CD4-positive, alpha-beta memory T cell (primary cell): ENCODE measurements around the gene TMOD4. TPM values are rescaled to one million over a fixed set of nuclear protein-coding genes. Genes with fewer than 3 reads are reported as not detected.

Source experiments
- CTCF ChIA-PET: fragments of 350-600 bp; sonication (Branson Sonifier 250); formaldehyde crosslinking; loops from one replicate; lab custom pipeline; 2021; ENCODE audit warnings: inconsistent platforms; ENCODE audit not compliant: partially characterized antibody; lab: Charles Lee
- POLR2A ChIA-PET: fragments of 350-600 bp; sonication (Branson Sonifier 250); formaldehyde crosslinking; loops from one replicate; lab custom pipeline; 2021; ENCODE audit not compliant: partially characterized antibody; lab: Charles Lee
- DNase-seq, 5 donors: peaks; one replicate each; pipeline versions ENCODE4 v3.0.0 to v3.0.0-alpha.2; 2020 to 2022; ENCODE audit warnings: mixed read lengths in 1 of 5
- H3K27ac ChIP-seq: one replicate; pipeline ENCODE4 v1.7.0; 2013; ENCODE audit warnings: low read depth, low read length
- H3K27me3 ChIP-seq: 2 replicates; pipeline ENCODE4 v1.7.0; 2013; ENCODE audit warnings: mild to moderate bottlenecking, low read length, moderate library complexity; ENCODE audit not compliant: insufficient read depth
- H3K36me3 ChIP-seq: 2 replicates; pipeline ENCODE4 v1.7.0; 2013; ENCODE audit warnings: mild to moderate bottlenecking, low read length, moderate library complexity; ENCODE audit not compliant: insufficient read depth
- H3K4me1 ChIP-seq: 2 replicates; pipeline ENCODE4 v1.7.0; 2013; ENCODE audit warnings: mild to moderate bottlenecking, low read length, moderate library complexity; ENCODE audit not compliant: insufficient read depth
- H3K4me3 ChIP-seq, 2 donors: one replicate each; pipeline ENCODE4 v1.7.0; 2013; ENCODE audit warnings: low read length in 2 of 2, mild to moderate bottlenecking in 1 of 2
- H3K9me3 ChIP-seq, 2 donors: one replicate each; pipeline ENCODE4 v1.7.0; 2013; ENCODE audit warnings: low read length in 2 of 2, control low read depth in 1 of 2; ENCODE audit not compliant: control insufficient read depth in 1 of 2
- H3K27ac Mint-ChIP-seq, 7 donors: one replicate each; pipeline ENCODE4 v1.8.0; 2020 to 2021; ENCODE audit warnings: mixed read lengths in 7 of 7, mild to moderate bottlenecking in 6 of 7, inconsistent platforms in 3 of 7, moderate library complexity in 3 of 7
- H3K27me3 Mint-ChIP-seq, 2 donors: one replicate each; pipeline ENCODE4 v1.8.0; 2020 to 2021; ENCODE audit warnings: mixed read lengths in 2 of 2
- H3K36me3 Mint-ChIP-seq, 2 donors: one replicate each; pipeline ENCODE4 v1.8.0; 2020 to 2021; ENCODE audit warnings: mixed read lengths in 2 of 2, inconsistent platforms in 1 of 2, mild to moderate bottlenecking in 1 of 2
- H3K4me1 Mint-ChIP-seq, 4 donors: one replicate each; pipeline ENCODE4 v1.8.0; 2020 to 2021; ENCODE audit warnings: mixed read lengths in 4 of 4, mild to moderate bottlenecking in 1 of 4
- H3K4me3 Mint-ChIP-seq, 8 donors: one replicate each; pipeline ENCODE4 v1.8.0; 2020 to 2021; ENCODE audit warnings: mixed read lengths in 8 of 8, mild to moderate bottlenecking in 7 of 8, moderate library complexity in 6 of 8, inconsistent platforms in 3 of 8
- H3K9me3 Mint-ChIP-seq, 8 donors: one replicate each; pipeline ENCODE4 v1.8.0; 2020 to 2021; ENCODE audit warnings: mixed read lengths in 8 of 8, mild to moderate bottlenecking in 5 of 8, inconsistent platforms in 3 of 8, moderate library complexity in 1 of 8
- intact Hi-C: fragments of 100-400 bp; cut with micrococcal nuclease; formaldehyde crosslinking; loops from one replicate; pipeline ENCODE4 v1.15.1; 2023
- polyA plus RNA-seq, 2 donors: library from polyadenylated mRNA; unstranded; fragments of 300-500 nt; fragmentation: Illumina TruSeq; gene quantifications; one replicate each; pipeline ENCODE4 v1.2.3, GENCODE V29; 2021
- total RNA-seq, 2 experiments: library from RNA; stranded (reverse); gene quantifications; one replicate each; pipeline ENCODE4 v1.2.3, GENCODE V29; 2021

Gene TMOD4
- 1 to 10 TPM; 6.4 TPM for total RNA-seq
- not detected for polyA plus RNA-seq

GRCh38 chr1:151175863-151176262 is at the start of gene TMOD4:
Gene TMOD4 (minus strand): TSS chr1:151175981. CDS start chr1:151174875, 1,106 bp downstream.
- H3K27me3 Mint-ChIP-seq = no peaks in the 10 kb centered on the region
- H3K27me3 ChIP-seq = no peaks in the 10 kb centered on the region
- intact Hi-C loops = no loop called here
- H3K9me3 Mint-ChIP-seq = no peaks in the 10 kb centered on the region
- H3K4me3 Mint-ChIP-seq = peak within 1 kb of the TSS in 1 of 8 donors; percentile 20
- H3K4me1 Mint-ChIP-seq = peaks cover 0 to 2% (median under 1%) of the 10 kb centered on the region in 4 donors
- POLR2A ChIA-PET = interaction anchor here (1.0 to 2.2 kb wide), 2 partner anchors 10 to 19 kb away, joined by 3 to 9 read pairs; partner anchors contain the start of genes LYSMD1 and SCNM1
- CTCF ChIA-PET = interaction anchor here (0.7 to 2.1 kb wide), 5 partner anchors 10 to 131 kb away, joined by 3 to 13 read pairs (median 5); no protein-coding TSS in a partner anchor
- H3K4me1 ChIP-seq = no peaks in the 10 kb centered on the region
- peaks cover 46 to 76% of the 10 kb centered on the region in 2 donors for H3K36me3 Mint-ChIP-seq
- DNase-seq = no peak
- H3K27ac Mint-ChIP-seq = peak within 1 kb of the TSS in 6 of 7 donors; percentile 7 to 78 (median 48)
- H3K27ac ChIP-seq = no peak within 1 kb of the TSS
- H3K36me3 ChIP-seq = peaks cover 46% of the 10 kb centered on the region
- no peak within 1 kb of the TSS for H3K4me3 ChIP-seq
- H3K9me3 ChIP-seq = no peaks in the 10 kb centered on the region

GRCh38 chr1:151222130-151222529 is 46.3 kb upstream of the TMOD4 start:
- Mint-ChIP-seq H3K4me3 (no peak overlapping the region), H3K4me1 (peaks cover under 1 to 11% (median 3%) of the 10 kb centered on the region in 4 donors), H3K27me3 (no peaks in the 10 kb centered on the region), H3K27ac (peak overlapping the region in 1 of 7 donors; percentile 63), H3K9me3 (no peaks in the 10 kb centered on the region), H3K36me3 (peaks cover 7 to 31% of the 10 kb centered on the region in 2 donors)
- H3K9me3 ChIP-seq = no peaks in the 10 kb centered on the region
- CTCF ChIA-PET = no interaction called here
- intact Hi-C loops = no loop called here
- POLR2A ChIA-PET = no interaction called here
- no peak overlapping the region for H3K27ac ChIP-seq
- no peak for DNase-seq
- H3K4me3 ChIP-seq = no peak overlapping the region
- H3K4me1 ChIP-seq = no peaks in the 10 kb centered on the region
- H3K36me3 ChIP-seq = peaks cover under 1% of the 10 kb centered on the region
- H3K27me3 ChIP-seq = no peaks in the 10 kb centered on the region

- Histone ChIP-seq H3K27ac (no peak overlapping the region), H3K4me3 (no peak overlapping the region), H3K9me3 (no peaks in the 10 kb centered on the region), H3K27me3 (no peaks in the 10 kb centered on the region), H3K36me3 (no peaks in the 10 kb centered on the region), H3K4me1 (no peaks in the 10 kb centered on the region)
- H3K4me1 Mint-ChIP-seq = peaks cover 1 to 14% (median 4%) of the 10 kb centered on the region in 4 donors
- no peak overlapping the region for H3K4me3 Mint-ChIP-seq
- H3K9me3 Mint-ChIP-seq = no peaks in the 10 kb centered on the region
- CTCF ChIA-PET = no interaction called here
- H3K36me3 Mint-ChIP-seq = peaks cover 4 to 27% of the 10 kb centered on the region in 2 donors
- H3K27ac Mint-ChIP-seq = peak overlapping the region in 1 of 7 donors; percentile 42
- intact Hi-C loops = no loop called here
- no peak for DNase-seq
- H3K27me3 Mint-ChIP-seq = no peaks in the 10 kb centered on the region
- POLR2A ChIA-PET = no interaction called here
Observed at GRCh38 chr1:151221616-151222015, 45.8 kb upstream of the TMOD4 start.

- Histone ChIP-seq H3K4me3 (no peak overlapping the region), H3K27me3 (no peaks in the 10 kb centered on the region), H3K27ac (no peak overlapping the region), H3K9me3 (no peaks in the 10 kb centered on the region), H3K36me3 (no peaks in the 10 kb centered on the region), H3K4me1 (peaks cover 22% of the 10 kb centered on the region)
- Mint-ChIP-seq H3K9me3 (no peaks in the 10 kb centered on the region), H3K36me3 (peaks cover 10 to 29% of the 10 kb centered on the region in 2 donors), H3K27me3 (no peaks in the 10 kb centered on the region), H3K4me3 (no peak overlapping the region), H3K27ac (peak overlapping the region in 5 of 7 donors; percentile 2 to 77 (median 42)), H3K4me1 (peaks cover 17 to 56% (median 26%) of the 10 kb centered on the region in 4 donors)
- POLR2A ChIA-PET = interaction anchor here (2.1 kb wide), 1 partner anchor 24 kb away, joined by 7 read pairs; the partner anchor contains the start of gene VPS72
- intact Hi-C loops = no loop called here
- no peak for DNase-seq
- CTCF ChIA-PET = interaction anchor here (1.0 kb wide), 1 partner anchor 38 kb away, joined by 5 read pairs; no protein-coding TSS in a partner anchor
Observed at GRCh38 chr1:151213560-151213959, 37.8 kb upstream of the TMOD4 start.

- intact Hi-C loops = no loop called here
- peaks cover 22% of the 10 kb centered on the region for H3K4me1 ChIP-seq
- H3K36me3 ChIP-seq = peaks cover 9% of the 10 kb centered on the region
- Mint-ChIP-seq H3K27ac (peak overlapping the region in 5 of 7 donors; percentile 89 to 95 (median 92)), H3K4me1 (peaks cover 17 to 45% (median 25%) of the 10 kb centered on the region in 4 donors), H3K36me3 (peaks cover 10 to 31% of the 10 kb centered on the region in 2 donors), H3K9me3 (no peaks in the 10 kb centered on the region), H3K27me3 (no peaks in the 10 kb centered on the region), H3K4me3 (peak overlapping the region in 7 of 8 donors; percentile 23 to 84 (median 69))
- peak in 1 of 5 donors; percentile 19 for DNase-seq
- CTCF ChIA-PET = interaction anchor here (0.9 to 1.9 kb wide), 5 partner anchors 17 to 129 kb away, joined by 3 to 6 read pairs (median 3); no protein-coding TSS in a partner anchor
- POLR2A ChIA-PET = interaction anchor here (0.7 to 2.1 kb wide), 3 partner anchors 11 to 96 kb away, joined by 4 to 7 read pairs (median 7); partner anchors contain the start of gene VPS72
- H3K4me3 ChIP-seq = no peak overlapping the region
- H3K9me3 ChIP-seq = no peaks in the 10 kb centered on the region
- no peak overlapping the region for H3K27ac ChIP-seq
- no peaks in the 10 kb centered on the region for H3K27me3 ChIP-seq
Observed at GRCh38 chr1:151211972-151212705, 36.4 kb upstream of the TMOD4 start.

GRCh38 chr1:151210830-151211229 is 35.0 kb upstream of the TMOD4 start:
- Histone ChIP-seq H3K27me3 (no peaks in the 10 kb centered on the region), H3K9me3 (no peaks in the 10 kb centered on the region), H3K36me3 (peaks cover 12% of the 10 kb centered on the region), H3K4me1 (peaks cover 22% of the 10 kb centered on the region), H3K4me3 (no peak overlapping the region), H3K27ac (no peak overlapping the region)
- intact Hi-C loops = no loop called here
- Mint-ChIP-seq H3K4me3 (no peak overlapping the region), H3K36me3 (peaks cover 13 to 36% of the 10 kb centered on the region in 2 donors), H3K27ac (peak overlapping the region in 1 of 7 donors; percentile 29), H3K4me1 (peaks cover 18 to 41% (median 22%) of the 10 kb centered on the region in 4 donors), H3K9me3 (no peaks in the 10 kb centered on the region), H3K27me3 (no peaks in the 10 kb centered on the region)
- ChIA-PET CTCF (interaction anchor here (1.5 to 1.9 kb wide), 2 partner anchors 41 to 111 kb away, joined by 4 to 6 read pairs; no protein-coding TSS in a partner anchor), POLR2A (interaction anchor here (1.0 kb wide), 1 partner anchor 21 kb away, joined by 3 read pairs; the partner anchor contains the start of gene VPS72)
- DNase-seq = no peak
